Activated naive CD8-positive, alpha-beta T cell (primary cell): ENCODE results near the gene SLC25A22.
A peak's percentile ranks its signal among the peaks of the same experiment; 100 is the strongest.

ENCODE experiments used
- H3K27ac Mint-ChIP-seq: one replicate; pipeline ENCODE4 v1.8.0; 2021; ENCODE audit warnings: mixed read lengths
- H3K27me3 Mint-ChIP-seq: one replicate; pipeline ENCODE4 v1.8.0; 2021; ENCODE audit warnings: mixed read lengths
- H3K36me3 Mint-ChIP-seq: one replicate; pipeline ENCODE4 v1.8.0; 2021; ENCODE audit warnings: mixed read lengths
- H3K4me1 Mint-ChIP-seq: one replicate; pipeline ENCODE4 v1.8.0; 2021; ENCODE audit warnings: low read depth, mixed read lengths
- H3K4me3 Mint-ChIP-seq: one replicate; pipeline ENCODE4 v1.8.0; 2021; ENCODE audit warnings: mild to moderate bottlenecking, mixed read lengths
- H3K9me3 Mint-ChIP-seq: one replicate; pipeline ENCODE4 v1.8.0; 2021; ENCODE audit warnings: low read depth, mixed read lengths

SLC25A22 gene

GRCh38 chr11:837990-838307 is 39.9 kb upstream of the SLC25A22 start:
- Mint-ChIP-seq H3K27ac (no peak overlapping the region), H3K4me1 (peaks cover 17% of the 10 kb centered on the region), H3K9me3 (no peaks in the 10 kb centered on the region), H3K27me3 (no peaks in the 10 kb centered on the region), H3K4me3 (no peak overlapping the region), H3K36me3 (no peaks in the 10 kb centered on the region)

- no peak overlapping the region for H3K4me3 Mint-ChIP-seq
- H3K27ac Mint-ChIP-seq = no peak overlapping the region
- no peaks in the 10 kb centered on the region for H3K27me3 Mint-ChIP-seq
- peaks cover 17% of the 10 kb centered on the region for H3K4me1 Mint-ChIP-seq
- no peaks in the 10 kb centered on the region for H3K36me3 Mint-ChIP-seq
- no peaks in the 10 kb centered on the region for H3K9me3 Mint-ChIP-seq
Measured at GRCh38 chr11:837189-837989, 39.3 kb upstream of the SLC25A22 start.

DNA sequence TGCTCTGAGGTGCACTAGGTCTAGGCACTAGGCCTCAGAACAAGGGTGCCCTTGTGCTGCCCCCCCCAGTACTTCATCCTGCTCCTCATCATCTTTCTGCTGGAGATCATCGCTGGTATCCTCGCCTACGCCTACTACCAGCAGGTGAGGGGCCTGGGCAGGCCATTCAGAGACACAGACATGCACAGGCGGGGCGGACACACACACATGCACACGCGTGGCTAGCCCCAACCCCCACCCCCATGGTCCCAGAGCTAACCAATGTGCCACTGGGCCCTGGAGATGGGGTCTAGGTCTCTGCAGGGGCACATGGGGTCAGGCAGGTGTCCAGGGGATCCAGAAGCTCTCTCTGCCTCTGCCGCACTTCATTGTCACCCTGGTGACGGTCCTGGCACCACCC is 38.6 kb upstream of the SLC25A22 start:
- H3K27me3 Mint-ChIP-seq = no peaks in the 10 kb centered on the region
- H3K4me1 Mint-ChIP-seq = peaks cover 20% of the 10 kb centered on the region
- H3K36me3 Mint-ChIP-seq = no peaks in the 10 kb centered on the region
- no peaks in the 10 kb centered on the region for H3K9me3 Mint-ChIP-seq
- H3K4me3 Mint-ChIP-seq = no peak overlapping the region
- H3K27ac Mint-ChIP-seq = no peak overlapping the region

DNA sequence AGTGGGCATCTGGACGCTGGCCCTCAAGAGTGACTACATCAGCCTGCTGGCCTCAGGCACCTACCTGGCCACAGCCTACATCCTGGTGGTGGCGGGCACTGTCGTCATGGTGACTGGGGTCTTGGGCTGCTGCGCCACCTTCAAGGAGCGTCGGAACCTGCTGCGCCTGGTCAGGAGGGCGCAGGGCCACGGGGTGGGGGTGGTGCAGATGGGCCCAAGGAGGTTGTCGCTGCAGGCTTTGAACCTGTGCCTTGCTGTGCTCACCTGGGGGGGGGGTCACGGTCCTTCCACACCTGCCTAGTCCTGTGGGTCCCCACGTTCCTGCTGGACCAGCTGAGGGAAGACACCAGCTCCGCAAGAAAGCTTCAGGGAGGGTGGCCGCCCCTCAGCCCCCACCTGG is 38.2 kb upstream of the SLC25A22 start:
- Mint-ChIP-seq H3K4me3 (no peak overlapping the region), H3K27me3 (no peaks in the 10 kb centered on the region), H3K4me1 (peaks cover 20% of the 10 kb centered on the region), H3K27ac (no peak overlapping the region), H3K36me3 (no peaks in the 10 kb centered on the region), H3K9me3 (no peaks in the 10 kb centered on the region)

GRCh38 chr11:834371-835316 is 36.6 kb upstream of the SLC25A22 start:
- Mint-ChIP-seq H3K27ac (no peak overlapping the region), H3K4me1 (peaks cover 9% of the 10 kb centered on the region), H3K36me3 (no peaks in the 10 kb centered on the region), H3K9me3 (no peaks in the 10 kb centered on the region), H3K27me3 (no peaks in the 10 kb centered on the region), H3K4me3 (peak overlapping the region; percentile 73)

DNA sequence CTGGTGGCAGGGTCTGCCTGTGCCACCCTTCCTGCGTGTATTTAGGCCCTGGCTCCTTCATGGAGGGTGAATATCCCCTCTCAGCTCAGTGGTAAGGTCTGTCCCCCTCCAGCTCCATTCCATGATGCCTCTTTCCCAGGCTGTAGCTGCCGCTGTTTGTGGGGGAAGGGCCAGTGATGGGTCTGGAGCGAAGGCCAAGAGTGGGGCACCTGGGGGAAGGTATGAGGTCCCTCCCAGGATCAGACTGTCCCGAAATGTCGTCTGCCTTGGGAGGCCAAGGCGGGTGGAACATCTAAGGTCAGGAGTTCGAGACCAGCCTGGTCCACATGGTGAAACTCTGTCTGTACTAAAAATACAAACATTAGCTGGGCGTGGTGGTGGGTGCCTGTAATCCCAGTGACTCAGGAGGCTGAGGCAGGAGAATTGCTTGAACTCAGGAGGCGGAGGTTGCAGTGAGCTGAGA is 35.8 kb upstream of the SLC25A22 start:
- peak overlapping the region; percentile 73 for H3K4me3 Mint-ChIP-seq
- no peaks in the 10 kb centered on the region for H3K27me3 Mint-ChIP-seq
- H3K27ac Mint-ChIP-seq = no peak overlapping the region
- no peaks in the 10 kb centered on the region for H3K36me3 Mint-ChIP-seq
- H3K4me1 Mint-ChIP-seq = peaks cover 16% of the 10 kb centered on the region
- no peaks in the 10 kb centered on the region for H3K9me3 Mint-ChIP-seq

GRCh38 chr11:833114-833791 is 35.2 kb upstream of the SLC25A22 start:
- Mint-ChIP-seq H3K4me1 (peaks cover 18% of the 10 kb centered on the region), H3K27me3 (no peaks in the 10 kb centered on the region), H3K27ac (no peak overlapping the region), H3K4me3 (peak overlapping the region; percentile 20), H3K36me3 (no peaks in the 10 kb centered on the region), H3K9me3 (no peaks in the 10 kb centered on the region)

- H3K36me3 Mint-ChIP-seq = no peaks in the 10 kb centered on the region
- no peak within 1 kb of the TSS for H3K27ac Mint-ChIP-seq
Measured at GRCh38 chr11:832529-833113, 34.5 kb upstream of the SLC25A22 start, which contains the start of gene CD151. TSS of gene CD151 (plus strand) at chr11:832952. CDS start at chr11:836070, 3,118 bp downstream.

GRCh38 chr11:831961-832528 is 34.0 kb upstream of the SLC25A22 start:
- peaks cover 23% of the 10 kb centered on the region for H3K4me1 Mint-ChIP-seq
- no peaks in the 10 kb centered on the region for H3K9me3 Mint-ChIP-seq
- no peaks in the 10 kb centered on the region for H3K36me3 Mint-ChIP-seq
- no peak overlapping the region for H3K27ac Mint-ChIP-seq
- H3K27me3 Mint-ChIP-seq = peaks cover 2% of the 10 kb centered on the region
- H3K4me3 Mint-ChIP-seq = peak overlapping the region; percentile 64

More at GRCh38 chr11:832529-833113, 34.5 kb upstream of the SLC25A22 start, which contains the start of gene CD151:
- H3K9me3 Mint-ChIP-seq = no peaks in the 10 kb centered on the region
- H3K4me1 Mint-ChIP-seq = peaks cover 21% of the 10 kb centered on the region
- H3K4me3 Mint-ChIP-seq = peak within 1 kb of the TSS; percentile 73
- H3K27me3 Mint-ChIP-seq = peaks cover 1% of the 10 kb centered on the region

- Mint-ChIP-seq H3K36me3 (no peaks in the 10 kb centered on the region), H3K4me3 (peak overlapping the region; percentile 64), H3K9me3 (no peaks in the 10 kb centered on the region), H3K4me1 (peaks cover 27% of the 10 kb centered on the region), H3K27ac (no peak overlapping the region), H3K27me3 (peaks cover 2% of the 10 kb centered on the region)
Measured at GRCh38 chr11:831118-831864, 33.2 kb upstream of the SLC25A22 start.

DNA sequence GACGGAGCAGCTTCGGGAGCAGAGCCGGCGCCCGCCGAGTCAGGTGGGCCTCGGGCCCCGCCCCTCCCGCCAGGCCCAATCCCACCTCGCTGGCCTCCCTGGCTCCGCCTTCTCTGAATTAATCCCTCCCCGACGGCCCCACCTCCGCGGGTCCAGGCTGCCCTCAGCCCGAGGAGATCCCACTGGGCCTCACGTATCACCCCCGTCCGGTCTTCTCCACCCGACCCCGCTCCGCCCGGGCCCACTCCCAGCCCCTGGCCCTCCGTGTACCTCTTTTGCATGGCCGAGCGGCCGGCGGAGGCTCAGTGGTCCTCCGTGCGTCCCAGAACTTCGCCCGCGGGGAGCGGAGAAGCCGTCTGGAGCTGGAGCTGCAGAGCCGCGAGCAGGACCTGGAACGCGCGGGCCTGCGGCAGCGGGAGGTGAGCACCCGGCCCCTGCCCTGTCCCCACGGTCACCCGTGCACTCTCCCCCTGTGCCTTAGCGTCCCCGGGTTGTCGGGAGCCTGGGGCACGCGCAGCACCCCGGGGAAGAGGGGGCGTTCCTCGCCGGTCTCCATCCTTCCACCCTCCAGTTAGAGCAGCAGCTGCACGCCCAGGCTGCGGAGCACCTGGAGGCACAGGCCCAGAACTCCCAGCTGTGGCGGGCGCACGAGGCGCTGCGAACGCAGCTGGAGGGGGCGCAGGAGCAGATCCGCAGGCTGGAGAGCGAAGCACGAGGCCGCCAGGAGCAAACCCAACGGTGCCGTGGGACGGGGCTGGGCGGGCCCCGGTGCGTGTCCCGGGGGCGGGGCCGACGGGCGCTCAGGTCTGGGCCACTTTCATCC is 32.4 kb upstream of the SLC25A22 start:
- no peaks in the 10 kb centered on the region for H3K36me3 Mint-ChIP-seq
- H3K4me1 Mint-ChIP-seq = peaks cover 27% of the 10 kb centered on the region
- H3K27ac Mint-ChIP-seq = no peak overlapping the region
- H3K27me3 Mint-ChIP-seq = peaks cover 2% of the 10 kb centered on the region
- H3K9me3 Mint-ChIP-seq = no peaks in the 10 kb centered on the region
- H3K4me3 Mint-ChIP-seq = peak overlapping the region; percentile 59

DNA sequence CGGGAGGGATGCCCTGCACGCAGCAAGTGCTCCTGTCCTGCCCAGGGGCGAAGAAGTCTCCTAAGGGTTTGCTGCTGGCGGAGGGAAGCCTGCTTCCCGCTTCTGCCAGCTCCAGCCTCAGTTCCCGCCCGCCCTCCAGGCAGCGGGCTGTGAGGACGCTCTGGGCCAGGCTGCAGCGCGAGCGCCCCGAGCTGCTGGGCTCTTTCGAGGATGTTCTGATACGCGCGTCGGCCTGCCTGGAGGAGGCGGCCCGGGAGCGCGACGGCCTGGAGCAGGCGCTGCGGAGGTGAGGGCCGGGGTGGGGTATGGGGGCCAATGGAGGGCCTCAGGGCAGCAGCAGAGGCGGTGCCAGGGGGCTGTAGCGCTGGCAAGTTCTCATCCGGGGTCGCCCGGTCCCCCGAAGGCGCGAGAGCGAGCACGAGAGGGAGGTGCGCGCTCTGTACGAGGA is 31.8 kb upstream of the SLC25A22 start:
- Mint-ChIP-seq H3K36me3 (no peaks in the 10 kb centered on the region), H3K27ac (no peak overlapping the region), H3K4me3 (peak overlapping the region; percentile 32), H3K4me1 (peaks cover 27% of the 10 kb centered on the region), H3K27me3 (peaks cover 2% of the 10 kb centered on the region), H3K9me3 (no peaks in the 10 kb centered on the region)
